GM19468 (cell line): Measurements from ENCODE around the gene SPEN.

Experiments
- ATAC-seq: cut with Tn5 transposase; IDR thresholded peaks from one replicate; pipeline ENCODE4 v1.9.1; 2021; ENCODE audit warnings: mild to moderate bottlenecking, moderate library complexity, moderate number of reproducible peaks; ENCODE audit not compliant: unreplicated experiment; ENCODE audit errors: extremely low read depth

The SPEN gene

DNA sequence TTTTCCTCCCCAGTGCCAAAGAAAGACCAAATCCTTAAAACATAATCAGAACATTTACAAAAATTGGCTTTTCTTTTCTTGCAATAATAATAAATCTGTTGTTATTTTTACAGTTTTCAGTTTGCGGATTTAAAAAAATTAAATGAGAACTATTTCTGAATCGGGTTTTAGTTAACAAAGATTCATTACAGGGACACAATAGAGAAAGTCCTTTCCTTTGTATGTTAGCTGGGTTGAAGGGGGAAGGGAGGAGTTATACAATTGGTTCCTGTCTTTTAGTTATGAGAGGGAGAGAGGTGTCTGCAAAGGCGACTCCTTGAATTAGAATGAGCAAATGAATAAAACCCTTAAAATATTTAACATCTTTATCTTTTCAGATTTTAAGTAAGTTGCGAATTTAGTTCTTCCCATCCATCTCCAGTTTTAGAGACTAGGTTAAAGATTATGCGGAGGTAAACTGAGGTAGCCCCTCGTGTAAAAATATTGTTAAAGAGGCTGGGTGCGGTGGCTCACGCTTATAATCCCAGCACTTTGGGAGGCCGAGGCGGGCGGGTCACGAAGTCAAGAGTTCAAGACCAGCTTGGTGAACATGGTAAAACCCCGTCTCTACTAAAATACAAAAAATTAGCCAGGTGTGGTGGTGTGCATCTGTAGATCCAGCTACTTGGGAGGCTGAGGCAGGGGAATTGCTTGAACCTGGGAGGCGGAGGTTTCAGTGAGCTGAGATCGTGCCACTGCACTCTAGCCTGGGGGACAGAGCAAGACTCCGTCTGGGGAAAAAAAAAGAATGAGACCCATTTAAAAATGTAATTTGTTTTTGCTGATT, 3.9 kb downstream of the SPEN start:
- no peak for ATAC-seq

DNA sequence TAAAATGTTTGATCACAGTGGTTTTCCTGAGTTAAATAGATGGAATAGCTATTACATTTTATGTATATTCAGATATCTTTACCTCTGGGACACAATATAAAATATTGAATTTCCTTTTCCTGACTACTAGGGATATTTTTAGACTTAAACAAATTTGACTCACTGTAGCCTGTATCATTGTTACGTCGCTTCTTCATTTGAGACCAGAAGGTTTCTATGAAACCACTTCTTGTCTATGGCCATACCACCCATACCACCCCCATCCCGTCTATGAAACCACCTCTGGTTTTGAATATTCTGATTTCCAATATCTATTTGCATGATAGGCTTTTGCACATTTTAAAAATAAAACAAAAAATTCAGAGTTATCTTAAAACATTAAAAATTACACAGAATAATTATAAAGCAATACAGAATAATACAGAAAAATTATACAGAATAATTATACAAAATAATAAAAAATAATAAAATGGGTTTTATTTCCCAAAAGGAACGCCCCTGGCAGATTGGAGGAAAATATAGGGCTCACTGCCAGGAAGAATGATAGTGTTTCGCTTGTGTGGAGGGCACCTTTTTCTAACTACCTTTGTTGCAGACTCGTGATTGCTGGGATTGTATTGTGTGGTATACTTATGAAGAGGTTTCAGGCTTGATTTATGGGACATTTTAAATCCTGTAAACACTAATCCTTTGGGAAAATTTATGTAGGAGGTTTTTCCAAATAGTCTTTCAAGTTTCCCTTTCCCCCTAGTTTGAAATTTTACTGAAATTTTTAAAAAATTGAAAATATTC, 4.7 kb downstream of the SPEN start:
- ATAC-seq = no peak

DNA sequence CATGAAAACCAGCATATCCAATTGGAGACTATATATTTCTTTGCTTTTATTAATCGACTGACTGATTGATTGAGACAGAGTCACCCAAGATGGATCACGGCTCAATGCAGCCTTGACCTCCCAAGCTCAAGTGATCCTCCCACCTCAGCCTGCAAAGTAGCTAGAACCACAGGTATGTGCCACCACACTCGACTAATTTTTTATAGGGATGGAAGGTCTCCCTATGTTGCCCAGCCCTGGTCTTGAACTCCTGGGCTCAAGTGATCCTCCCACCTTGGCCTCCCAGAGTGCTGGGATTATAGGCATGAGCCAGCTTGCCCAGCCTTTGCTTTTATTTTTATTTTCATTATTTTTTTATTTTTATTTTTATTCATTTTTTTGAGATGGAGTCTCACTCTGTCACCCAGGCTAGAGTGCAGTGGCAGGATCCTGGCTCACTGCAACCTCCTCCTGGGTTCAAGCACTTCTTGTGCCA, 5.4 kb downstream of the SPEN start:
- ATAC-seq = no peak

DNA sequence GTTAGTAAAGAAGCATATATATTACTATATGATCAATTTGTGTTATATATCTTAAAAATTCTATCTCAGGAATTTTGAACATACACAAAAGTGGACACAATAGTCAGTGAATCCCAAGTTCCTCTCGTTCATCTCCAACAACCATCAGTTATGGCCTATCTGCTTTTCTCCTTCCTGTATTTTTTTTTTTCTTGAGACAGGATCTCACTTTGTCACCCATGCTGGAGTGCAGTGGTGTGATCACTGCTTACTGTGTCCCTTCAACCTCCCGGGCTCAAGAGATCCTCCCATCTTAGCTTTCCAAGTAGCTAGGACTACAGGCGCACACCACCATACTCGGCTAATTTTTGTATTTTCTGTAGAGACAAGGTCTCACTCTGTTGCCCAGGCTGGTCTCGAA, 9.4 kb downstream of the SPEN start:
- ATAC-seq = no peak

DNA sequence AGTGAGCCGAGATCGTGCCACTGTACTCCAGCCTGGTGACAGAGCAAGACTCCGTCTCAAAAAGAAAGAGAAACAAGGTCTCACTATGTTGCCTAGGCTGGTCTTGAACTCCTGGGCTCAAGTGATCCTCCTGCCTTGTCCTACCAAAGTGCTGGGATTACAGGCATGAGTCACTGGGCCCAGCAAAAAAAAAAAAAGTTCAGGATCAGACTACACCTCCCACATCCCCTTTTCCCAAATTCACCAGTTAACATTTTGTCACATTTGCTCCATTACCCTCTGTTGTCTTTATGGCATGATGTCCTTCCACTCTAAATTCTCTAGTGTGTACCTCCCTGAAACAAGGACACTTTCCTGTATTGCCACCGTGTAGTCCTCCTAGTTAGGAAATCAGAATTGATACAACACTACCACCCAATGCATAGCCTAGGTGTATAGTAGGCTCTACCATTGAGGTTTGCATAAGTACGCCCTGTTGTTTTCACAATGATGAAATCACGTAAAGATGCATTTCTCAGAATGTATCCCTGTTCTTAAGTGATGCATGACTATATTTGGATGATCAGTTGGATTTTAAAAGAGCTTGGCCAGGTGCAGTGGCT, 10.7 kb downstream of the SPEN start:
- ATAC-seq = no peak

DNA sequence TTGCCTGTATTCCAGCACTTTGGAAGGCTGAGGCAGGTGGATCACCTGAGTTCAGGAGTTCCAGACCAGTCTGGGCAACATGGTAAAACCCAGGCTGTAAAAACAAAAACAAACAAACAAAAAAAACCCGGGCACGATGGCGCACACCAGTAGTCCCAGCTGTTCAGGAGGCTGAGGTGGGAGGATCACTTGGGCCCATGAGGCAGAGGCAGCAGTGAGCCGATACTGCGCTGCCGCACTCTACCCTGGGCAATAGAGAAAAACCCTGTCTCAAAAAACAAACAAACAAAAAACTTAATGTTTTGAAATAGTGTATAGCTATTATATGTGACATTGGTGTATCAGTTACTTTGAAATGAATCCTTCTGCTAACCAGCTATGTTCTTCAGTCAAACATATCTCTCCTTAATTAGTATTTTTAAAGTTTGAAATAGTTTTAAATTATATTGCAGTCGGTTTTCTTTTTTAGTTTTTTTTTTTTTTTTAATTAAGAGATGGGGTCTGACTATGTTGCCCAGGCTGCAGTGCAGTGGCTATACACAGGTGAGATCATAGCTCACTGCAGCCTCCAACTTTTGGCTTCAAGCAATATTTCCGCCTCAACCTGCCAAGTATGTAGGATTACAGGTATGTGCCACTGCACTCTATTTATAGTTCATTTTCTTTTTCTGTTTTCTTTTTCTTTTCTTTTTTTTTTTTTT, 11.3 kb downstream of the SPEN start:
- no peak for ATAC-seq

DNA sequence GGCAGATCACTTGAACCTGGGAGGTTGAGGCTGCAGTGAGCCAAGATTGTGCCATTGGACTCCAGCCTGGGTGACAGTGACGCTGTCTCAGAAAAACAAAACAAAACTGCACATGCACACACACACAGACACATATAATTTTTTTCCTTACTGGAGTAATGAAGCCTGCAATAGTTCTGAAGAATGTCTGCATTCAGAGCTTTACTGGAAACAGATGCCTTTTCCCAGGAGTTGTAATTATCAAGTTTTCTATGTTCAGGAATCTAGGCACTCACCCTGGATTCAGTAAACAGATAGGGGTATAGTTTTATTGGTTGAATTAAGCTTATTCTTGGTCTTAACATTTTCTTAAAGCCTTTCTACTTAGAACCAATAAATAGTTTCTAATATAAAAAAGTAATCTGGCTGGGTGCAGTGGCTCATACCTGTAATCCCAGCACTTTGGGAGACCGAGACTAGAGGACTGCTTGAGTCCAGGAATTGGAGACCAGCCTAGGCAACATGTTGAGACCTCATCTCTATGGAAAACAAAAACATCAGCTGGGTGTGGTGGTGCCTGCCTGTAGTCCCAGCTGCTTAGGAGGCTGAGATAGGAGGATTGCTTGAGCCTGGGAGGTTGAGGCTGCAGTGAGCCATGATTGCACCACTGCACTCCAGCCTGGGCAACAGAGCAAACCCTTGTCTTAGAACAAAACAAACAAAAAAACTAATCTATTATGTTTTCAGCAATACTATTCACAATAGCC, 15.8 kb downstream of the SPEN start:
- ATAC-seq = no peak

DNA sequence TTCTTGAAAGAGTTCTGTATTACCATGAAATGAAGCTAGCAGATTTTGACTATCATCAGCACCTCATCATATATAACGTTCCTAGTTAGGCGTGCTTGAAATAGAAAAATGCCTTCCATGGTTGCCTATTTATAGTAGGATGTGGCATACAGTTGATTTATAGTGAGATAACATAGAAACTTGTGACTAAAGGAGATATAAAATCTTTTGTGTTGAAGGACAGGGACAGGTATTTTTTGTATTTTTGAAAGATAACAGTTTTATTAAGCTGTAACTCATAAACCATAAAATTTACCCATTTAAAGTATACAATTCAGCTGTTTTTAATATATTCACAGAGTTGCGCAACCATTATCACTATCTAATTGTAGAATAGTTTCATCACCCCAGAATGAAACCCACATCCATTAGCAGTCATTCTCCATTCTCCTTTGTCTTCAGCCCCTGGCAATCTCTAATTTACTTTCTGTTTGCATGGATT, 19.3 kb downstream of the SPEN start:
- no peak for ATAC-seq

DNA sequence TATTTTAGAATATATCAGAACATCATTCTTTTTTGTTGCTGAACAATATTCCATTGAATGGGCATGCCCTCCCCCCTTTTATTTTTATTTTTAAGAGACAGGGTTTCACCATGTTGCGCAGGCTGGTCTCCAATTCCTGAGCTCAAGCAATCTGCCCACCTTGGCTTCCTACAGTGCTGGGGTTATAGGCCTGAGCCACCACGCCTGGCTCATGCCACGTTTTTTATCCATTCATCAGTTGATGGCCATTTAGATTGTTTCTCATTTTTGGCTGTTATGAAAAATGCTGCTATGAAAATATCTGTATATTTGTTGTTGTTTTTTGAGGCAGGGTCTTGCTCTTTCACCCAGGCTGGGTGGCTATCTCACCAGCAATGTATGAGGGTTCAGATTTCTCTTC, 19.8 kb downstream of the SPEN start:
- ATAC-seq = no peak

DNA sequence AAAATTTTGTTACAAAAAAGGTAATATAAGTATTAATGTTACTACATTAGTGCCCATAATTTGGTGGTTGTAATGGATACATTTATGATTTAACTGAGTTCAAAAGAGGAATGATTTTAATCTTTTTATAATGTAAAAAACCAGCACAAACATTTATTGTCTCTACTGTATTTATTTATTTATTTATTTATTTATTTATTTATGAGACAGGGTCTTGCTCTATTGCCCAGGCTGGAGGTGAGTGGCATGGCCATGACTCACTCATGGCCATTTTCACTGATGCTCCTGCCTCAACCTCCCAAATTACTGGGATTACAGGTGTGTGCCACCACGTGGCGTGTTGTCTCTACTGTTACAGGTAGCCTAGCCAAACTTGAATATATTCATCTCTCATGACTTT, 21.9 kb downstream of the SPEN start:
- no peak for ATAC-seq

DNA sequence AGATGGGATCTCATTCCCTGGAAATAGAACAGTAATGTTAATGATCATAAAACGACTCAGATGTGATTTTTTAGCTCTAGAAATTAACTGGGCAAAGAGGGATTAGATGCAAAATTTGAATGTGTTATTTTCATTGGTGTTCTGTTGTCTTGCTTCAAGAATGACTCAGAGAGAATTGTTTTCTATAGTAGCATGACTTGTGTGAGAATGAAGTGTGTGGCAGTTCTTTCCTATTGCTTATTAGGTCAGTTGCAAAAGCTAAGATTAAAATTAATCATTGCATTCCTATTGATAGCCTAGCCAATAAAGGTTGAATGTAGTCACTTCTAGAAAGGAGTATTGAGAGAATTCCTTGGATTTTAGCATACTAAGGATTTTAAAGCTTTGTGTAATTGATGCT, 22.9 kb downstream of the SPEN start:
- ATAC-seq = no peak

DNA sequence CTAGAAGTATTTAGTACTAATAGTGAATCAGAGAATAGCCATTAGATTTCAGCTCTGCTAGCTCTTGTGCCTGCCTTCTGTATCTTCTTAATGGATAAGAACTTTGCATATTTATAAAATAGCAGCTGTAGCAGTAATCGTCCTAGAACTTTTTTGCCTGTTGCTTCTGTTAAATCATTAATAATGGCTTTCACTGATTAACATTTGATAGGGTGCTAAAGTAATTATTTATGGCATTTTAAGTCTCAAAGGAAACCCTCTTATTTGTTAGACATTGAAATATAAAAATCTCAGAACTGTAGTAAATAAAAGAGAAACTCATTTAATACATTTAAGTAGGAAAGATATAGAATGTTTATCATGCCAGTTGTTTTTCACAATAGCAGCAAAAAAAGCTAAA, 27.0 kb downstream of the SPEN start:
- ATAC-seq = no peak

DNA sequence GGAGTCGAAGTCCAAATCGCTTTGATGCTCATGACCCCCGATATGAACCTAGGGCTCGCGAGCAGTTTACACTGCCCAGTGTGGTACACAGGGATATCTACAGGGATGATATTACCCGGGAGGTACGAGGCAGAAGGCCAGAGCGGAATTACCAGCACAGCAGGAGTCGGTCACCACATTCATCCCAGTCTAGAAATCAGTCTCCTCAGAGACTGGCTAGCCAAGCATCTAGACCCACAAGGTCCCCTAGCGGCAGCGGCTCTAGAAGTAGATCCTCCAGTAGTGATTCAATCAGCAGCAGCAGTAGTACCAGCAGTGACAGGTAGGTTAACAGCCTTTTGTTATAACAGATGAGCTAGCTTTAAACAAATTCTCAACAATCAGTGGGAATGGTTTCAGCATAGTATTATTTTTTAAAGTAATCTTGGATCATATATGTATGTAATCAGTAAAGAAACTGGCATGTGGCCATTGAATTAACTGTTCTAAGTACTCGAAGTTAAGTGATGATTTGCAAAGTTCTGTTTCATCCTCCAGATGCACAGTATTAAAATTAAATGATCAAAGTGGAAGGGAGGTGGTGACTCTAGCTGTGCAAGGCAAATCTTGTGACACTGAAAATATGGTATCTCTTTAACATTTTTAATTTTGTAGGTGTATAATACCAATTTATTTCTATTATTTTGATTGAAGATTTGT, 29.0 kb downstream of the SPEN start:
- no peak for ATAC-seq

DNA sequence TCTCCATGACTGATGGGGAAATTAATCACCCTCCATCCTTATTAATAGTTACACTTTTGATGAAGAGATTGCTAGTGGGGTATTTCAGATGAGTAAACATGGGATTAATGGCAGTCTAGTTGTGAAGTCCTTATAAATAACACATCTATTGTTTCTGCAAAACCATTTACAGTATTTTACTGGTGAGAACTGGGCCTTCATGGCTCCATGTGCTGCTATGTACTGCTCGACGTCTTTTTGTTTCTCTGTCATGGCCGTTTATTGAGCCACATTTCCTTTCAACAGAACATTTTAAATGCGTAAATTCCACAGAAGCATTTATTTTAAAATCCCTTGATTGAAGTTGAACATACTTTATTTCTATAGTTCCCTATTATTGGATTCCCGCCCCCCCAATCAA, 34.5 kb downstream of the SPEN start:
- ATAC-seq = no peak

DNA sequence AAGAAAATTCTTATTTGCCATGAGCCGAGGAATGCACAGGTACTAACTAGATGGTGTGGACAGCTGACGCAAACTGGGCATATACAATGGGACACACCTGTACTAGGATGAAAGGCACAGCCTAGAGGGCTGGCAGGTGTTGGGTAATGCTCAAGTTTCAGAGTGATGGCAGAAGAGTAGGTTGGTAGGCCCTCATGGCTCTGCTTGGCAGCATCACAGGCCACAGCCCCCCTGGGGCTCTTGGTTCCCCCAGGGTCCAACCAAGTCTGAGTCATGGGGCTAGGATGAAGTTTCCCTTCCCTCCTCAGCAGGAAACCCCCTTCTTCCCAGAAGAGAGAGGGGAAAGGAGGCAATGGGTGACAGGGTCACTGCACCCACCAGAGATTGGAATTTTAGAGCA, 35.2 kb downstream of the SPEN start:
- no peak for ATAC-seq

DNA sequence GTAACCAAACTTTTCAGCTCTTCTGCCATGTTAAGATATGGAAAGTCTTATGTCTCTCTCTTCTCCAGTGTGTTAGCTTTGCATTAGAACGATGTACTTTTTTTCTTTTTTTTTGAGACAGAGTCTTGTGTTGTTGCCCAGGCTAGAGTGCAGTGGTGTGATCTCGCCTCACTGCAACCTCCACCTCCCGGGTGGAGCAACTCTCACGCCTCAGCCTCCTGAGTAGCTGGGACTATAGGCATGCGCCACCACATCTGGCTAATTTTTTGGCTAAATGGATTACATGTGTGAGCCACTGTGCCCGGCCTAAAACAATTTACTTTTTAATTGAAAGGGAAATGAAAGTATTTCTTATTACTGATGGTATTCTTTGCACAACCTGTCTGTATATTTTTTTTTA, 35.8 kb downstream of the SPEN start:
- ATAC-seq = no peak

DNA sequence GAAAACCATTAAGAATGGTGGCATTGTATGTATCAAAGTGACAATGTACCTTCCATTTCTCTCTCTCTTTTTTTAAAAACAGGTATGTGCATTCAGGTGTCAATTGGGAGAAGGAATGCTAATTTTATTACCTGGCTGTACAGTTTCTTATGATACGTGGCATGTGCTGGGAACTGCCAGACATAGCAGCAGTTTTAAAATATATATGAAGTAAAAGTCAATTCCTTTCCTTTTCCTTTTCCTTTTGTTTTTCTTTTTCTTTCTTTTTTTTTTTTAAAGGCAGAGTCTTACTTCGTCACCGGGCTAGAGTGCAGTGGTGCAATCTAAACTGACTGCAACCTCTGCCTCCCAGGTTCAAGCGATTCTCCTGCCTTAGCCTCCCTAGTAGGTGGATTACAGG, 37.0 kb downstream of the SPEN start:
- no peak for ATAC-seq

DNA sequence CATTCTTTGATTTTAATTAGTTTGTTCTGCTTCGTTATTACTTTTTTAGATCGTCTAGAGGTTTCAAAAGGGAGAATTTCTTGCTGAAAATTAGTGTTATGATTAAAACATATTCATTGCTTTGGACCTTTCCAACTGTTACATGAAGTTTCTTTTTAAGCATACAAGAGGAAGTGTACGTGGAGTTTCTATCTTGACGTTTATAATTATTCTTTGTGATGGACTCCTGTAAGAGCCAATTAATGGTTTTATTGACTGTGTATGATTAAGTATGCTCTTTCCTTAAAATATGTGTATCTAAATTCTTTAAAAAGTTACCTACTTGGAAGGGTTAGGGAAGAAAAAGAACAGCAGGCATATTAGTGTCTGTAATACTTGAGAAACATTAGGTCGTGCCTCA, 37.8 kb downstream of the SPEN start:
- ATAC-seq = no peak
